GM23248 (cell line): ENCODE data around the gene GTF3A. TPM values are rescaled to one million over a fixed set of nuclear protein-coding genes. Genes with fewer than 3 reads are reported as not detected.
A peak's percentile ranks its signal among the peaks of the same experiment; 100 is the strongest.

Experiments
- DNase-seq: peaks from one replicate; pipeline ENCODE4 v3.0.0-alpha.2; 2015
- H2AFZ ChIP-seq: fragments of 200-600 bp; sonication (generic); 2 replicates; pipeline ENCODE4 v1.6.1; 2016; ENCODE audit warnings: antibody characterized with exemption
- H3F3A ChIP-seq: fragments of 200-600 bp; sonication (generic); 2 replicates; pipeline ENCODE4 v1.6.1; 2016; ENCODE audit warnings: mild to moderate bottlenecking, antibody characterized with exemption, mixed run types; ENCODE audit not compliant: insufficient read depth
- H3K27ac ChIP-seq: fragments of 200-600 bp; sonication (generic); 2 replicates; pipeline ENCODE4 v1.5.1; 2016; ENCODE audit warnings: mild to moderate bottlenecking
- H3K27me3 ChIP-seq: fragments of 200-600 bp; sonication (generic); replicated peaks from 2 replicates; pipeline ENCODE4 v1.6.1; 2016; ENCODE audit warnings: mild to moderate bottlenecking; ENCODE audit not compliant: insufficient read depth
- H3K36me3 ChIP-seq: fragments of 200-600 bp; sonication (generic); 2 replicates; pipeline ENCODE4 v1.6.1; 2016; ENCODE audit warnings: low read depth, mild to moderate bottlenecking
- H3K4me1 ChIP-seq: fragments of 200-600 bp; sonication (generic); 2 replicates; pipeline ENCODE4 v1.6.1; 2016; ENCODE audit warnings: mild to moderate bottlenecking; ENCODE audit not compliant: insufficient read depth
- H3K4me2 ChIP-seq: fragments of 200-600 bp; sonication (generic); one replicate; pipeline ENCODE4 v1.6.1; 2016; ENCODE audit warnings: mild to moderate bottlenecking; ENCODE audit not compliant: unreplicated experiment
- H3K4me3 ChIP-seq: fragments of 200-600 bp; sonication (generic); 2 replicates; pipeline ENCODE4 v1.5.1; 2016; ENCODE audit warnings: mild to moderate bottlenecking
- H3K79me2 ChIP-seq: fragments of 200-600 bp; sonication (generic); 2 replicates; pipeline ENCODE4 v1.6.1; 2016; ENCODE audit warnings: mild to moderate bottlenecking; ENCODE audit not compliant: insufficient read depth
- H3K9ac ChIP-seq: fragments of 200-600 bp; sonication (generic); 2 replicates; pipeline ENCODE4 v1.6.1; 2016; ENCODE audit warnings: mild to moderate bottlenecking
- H3K9me2 ChIP-seq: fragments of 200-600 bp; sonication (generic); 2 replicates; pipeline ENCODE4 v1.6.1; 2016; ENCODE audit warnings: mixed run types, mild to moderate bottlenecking, moderate library complexity; ENCODE audit not compliant: insufficient read depth
- H3K9me3 ChIP-seq: fragments of 200-600 bp; sonication (generic); one replicate; pipeline ENCODE4 v1.6.1; 2017; ENCODE audit warnings: low read depth
- H4K20me1 ChIP-seq: fragments of 200-600 bp; sonication (generic); 2 replicates; pipeline ENCODE4 v1.6.0; 2016; ENCODE audit not compliant: insufficient read depth
- EZH2 ChIP-seq: fragments of 200-600 bp; sonication (generic); IDR thresholded peaks from 2 replicates; pipeline ENCODE4 v1.6.1; 2018; ENCODE audit warnings: antibody characterized with exemption, mild to moderate bottlenecking; ENCODE audit not compliant: insufficient read depth, poor library complexity, severe bottlenecking
- EZH2phosphoT487 ChIP-seq: fragments of 200-600 bp; sonication (generic); IDR thresholded peaks from 2 replicates; pipeline ENCODE4 v1.6.1; 2018; ENCODE audit warnings: antibody characterized with exemption, moderate library complexity, mild to moderate bottlenecking, low read depth; ENCODE audit not compliant: insufficient read depth
- WGBS, 2 experiments: methylation state at CpG; one replicate each; pipeline ENCODE4 v1.1.6; 2015 to 2017; ENCODE audit warnings: low lambda C conversion rate in 2 of 2, low coverage in 1 of 2; ENCODE audit errors: missing lambda C conversion rate in 2 of 2; 5-methylcytosine and 5-hydroxymethylcytosine counted together
- in situ Hi-C: fragments of 300-500 bp; cut with MboI; formaldehyde crosslinking; loops from 2 replicates; pipeline ENCODE4 v1.15.0; 2020
- polyA plus RNA-seq: library from polyadenylated mRNA; unstranded; fragments of >200 nt; fragmentation: Nextera tagmentation; extraction: Ambion mirVana; gene quantifications from 2 replicates; pipeline ENCODE4 v1.2.1, GENCODE V29; 2016
- total RNA-seq: library from RNA; depleted of rRNA; stranded (reverse); fragments of >200 nt; shearing (Covaris generic); gene quantifications from 2 replicates; pipeline ENCODE4 v1.2.3, GENCODE V29; 2014

GTF3A gene
- total and polyA plus RNA-seq, 2 experiments from 2014 or later, result 86.2 to 163 TPM

DNA sequence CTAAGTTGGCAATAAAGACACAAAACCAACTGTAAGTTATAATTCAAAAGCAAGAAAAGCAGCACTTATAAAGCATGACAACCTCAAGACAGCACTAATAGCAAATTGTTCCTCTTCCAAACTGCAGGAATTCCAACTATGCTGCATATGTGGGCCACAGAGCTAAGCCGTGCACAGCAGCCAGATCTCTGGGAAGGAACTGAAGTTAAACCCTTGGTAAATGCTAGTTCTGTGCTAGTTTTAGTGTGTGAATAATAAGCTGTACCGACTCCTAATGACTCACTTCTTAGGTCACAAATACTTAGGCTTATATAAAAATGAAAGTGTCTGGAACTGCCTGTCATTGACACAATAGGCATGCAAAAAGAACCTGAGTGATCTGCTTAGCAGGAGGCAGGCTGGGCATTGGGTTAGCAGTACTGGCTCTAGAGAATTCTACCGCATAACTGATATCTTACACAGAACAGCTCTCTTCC, 21.2 kb upstream of the GTF3A start:
- Histone ChIP-seq H3K27ac (peak overlapping the region; percentile 33), H3K4me2 (peak overlapping the region; percentile 56), H4K20me1 (no peaks in the 10 kb centered on the region), H3K9me2 (no peaks in the 10 kb centered on the region), H3K4me3 (peak overlapping the region; percentile 28; the same call in 1 of the 2 replicates), H3K4me1 (peaks cover 16% of the 10 kb centered on the region), H3K27me3 (peaks cover 18% of the 10 kb centered on the region), H3F3A (peaks cover 18% of the 10 kb centered on the region; the same call in 1 of the 2 replicates), H3K36me3 (no peaks in the 10 kb centered on the region), H3K9ac (no peak overlapping the region), H3K9me3 (no peaks in the 10 kb centered on the region), H3K79me2 (no peaks in the 10 kb centered on the region), H2AFZ (peak overlapping the region; percentile 11; the same call in 1 of the 2 replicates)
- no peak for TF ChIP-seq EZH2phosphoT487
- no peak for TF ChIP-seq EZH2
- 7% methylated on average over 3 of the region's 3 CpGs for WGBS, 2 experiments
- in situ Hi-C loops, result no loop called here
- DNase-seq, result peak; percentile 79

DNA sequence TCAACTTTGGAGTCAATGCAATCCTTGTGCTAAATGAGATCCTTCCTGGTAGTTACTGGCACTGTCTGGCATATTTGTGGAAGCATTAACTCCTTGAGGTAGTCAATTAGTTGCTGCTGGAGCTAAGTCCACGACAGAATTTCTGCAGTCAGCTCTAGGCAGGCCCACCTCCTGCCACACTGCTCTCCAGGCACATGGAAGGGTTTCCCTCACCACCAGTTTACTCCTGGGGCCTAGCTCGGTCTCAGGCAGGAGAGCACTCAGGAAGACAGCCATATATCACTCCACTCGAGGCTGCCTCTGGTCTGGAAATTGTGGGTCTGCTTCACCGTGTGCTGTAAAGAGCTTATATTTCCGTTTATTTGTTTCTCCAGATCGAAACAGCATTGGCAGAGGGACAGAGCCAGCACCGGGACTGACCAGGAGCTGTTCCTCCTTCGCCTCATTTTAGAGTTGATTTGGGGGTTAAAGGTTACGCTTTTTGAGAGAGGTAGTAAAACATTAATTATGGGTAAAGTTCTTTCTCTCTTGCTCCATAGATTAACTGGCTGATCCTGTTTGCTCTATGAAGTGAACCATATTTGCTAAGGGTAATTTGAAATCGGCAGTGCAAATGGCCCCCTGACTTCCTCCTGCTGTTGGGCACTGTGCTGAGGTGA, 20.6 kb upstream of the GTF3A start:
- H3K4me2 ChIP-seq, result peak overlapping the region; percentile 56
- peaks cover 18% of the 10 kb centered on the region; the same call in 1 of the 2 replicates for H3F3A ChIP-seq
- H3K4me3 ChIP-seq, result peak overlapping the region; percentile 28; the same call in 1 of the 2 replicates
- H3K9me2 ChIP-seq, result no peaks in the 10 kb centered on the region
- no peaks in the 10 kb centered on the region for H3K36me3 ChIP-seq
- no peak for DNase-seq
- TF ChIP-seq EZH2phosphoT487 (no peak), EZH2 (no peak)
- no peaks in the 10 kb centered on the region for H4K20me1 ChIP-seq
- no peaks in the 10 kb centered on the region for H3K79me2 ChIP-seq
- H3K9ac ChIP-seq, result no peak overlapping the region
- H3K4me1 ChIP-seq, result peaks cover 16% of the 10 kb centered on the region
- peaks cover 23% of the 10 kb centered on the region for H3K27me3 ChIP-seq
- WGBS, 2 experiments, result 78 to 79% methylated on average over 10 of the region's 10 CpGs
- peak overlapping the region; percentile 33 for H3K27ac ChIP-seq
- in situ Hi-C loops, result no loop called here
- H2AFZ ChIP-seq, result peak overlapping the region; percentile 11; the same call in 1 of the 2 replicates
- H3K9me3 ChIP-seq, result no peaks in the 10 kb centered on the region

DNA sequence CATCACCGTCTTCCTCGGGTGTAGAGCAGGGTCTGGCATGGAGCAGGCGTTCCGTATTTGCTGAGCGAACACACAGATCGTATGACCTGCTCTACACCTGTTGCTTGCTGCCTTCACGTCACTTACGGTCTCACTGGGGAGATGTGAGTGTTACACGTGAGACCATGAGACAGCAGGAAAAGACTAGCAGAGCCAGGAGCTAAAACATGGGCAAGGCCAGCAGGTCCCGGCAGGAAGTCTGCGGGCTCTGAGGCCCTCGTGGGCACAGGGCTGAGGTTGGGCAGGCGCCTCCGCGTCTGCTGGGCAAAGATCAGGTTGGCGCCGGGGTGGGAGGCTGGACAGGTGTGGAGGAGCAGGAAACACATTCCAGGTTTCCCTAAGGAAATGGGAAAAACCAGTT, 19.7 kb upstream of the GTF3A start:
- Histone ChIP-seq H3K27me3 (peaks cover 28% of the 10 kb centered on the region), H3K27ac (no peak overlapping the region), H3K4me3 (no peak overlapping the region), H3K79me2 (no peaks in the 10 kb centered on the region), H3K9me3 (no peaks in the 10 kb centered on the region), H2AFZ (no peak overlapping the region), H3F3A (peaks cover 18% of the 10 kb centered on the region; the same call in 1 of the 2 replicates), H3K36me3 (no peaks in the 10 kb centered on the region), H3K9ac (no peak overlapping the region), H3K9me2 (no peaks in the 10 kb centered on the region), H3K4me1 (peaks cover 16% of the 10 kb centered on the region), H4K20me1 (no peaks in the 10 kb centered on the region), H3K4me2 (no peak overlapping the region)
- WGBS, 2 experiments, result 83 to 85% methylated on average over 17 of the region's 17 CpGs
- in situ Hi-C loops, result no loop called here
- no peak for DNase-seq
- TF ChIP-seq EZH2, result no peak
- no peak for TF ChIP-seq EZH2phosphoT487

DNA sequence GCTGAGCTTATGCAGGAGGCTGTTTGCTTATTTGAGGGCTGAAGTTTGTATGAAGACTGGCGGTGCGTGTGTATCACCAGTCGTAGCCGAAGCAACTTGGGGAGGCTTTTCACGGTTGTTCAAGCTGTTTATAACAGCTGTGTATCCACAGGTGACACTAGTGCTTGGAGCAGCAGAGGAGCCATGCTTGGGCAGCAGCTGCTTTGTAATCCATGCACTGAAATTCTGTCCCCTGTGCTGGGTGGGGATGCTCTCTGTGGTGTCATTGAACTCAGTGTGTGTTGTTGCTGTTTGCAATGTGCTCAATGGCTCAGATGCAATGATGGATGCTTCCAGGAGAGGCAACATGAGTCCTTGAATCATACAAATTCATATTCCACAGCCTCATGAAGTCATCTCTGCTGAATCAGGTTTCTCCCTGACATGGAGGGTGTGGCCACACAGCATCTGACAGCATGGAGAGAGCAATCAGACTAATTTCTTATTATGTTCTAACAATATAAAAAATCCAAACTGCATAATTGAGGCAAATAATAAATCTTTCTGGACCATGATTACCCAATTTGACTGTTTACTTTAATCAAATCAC, 18.8 kb upstream of the GTF3A start:
- peak; percentile 4 for DNase-seq
- TF ChIP-seq EZH2phosphoT487 (no peak), EZH2 (no peak)

More for the DNA sequence above, 18.8 kb upstream of the GTF3A start:
- H3K9me3 ChIP-seq, result no peaks in the 10 kb centered on the region
- peaks cover 34% of the 10 kb centered on the region for H3K27me3 ChIP-seq
- H3K9me2 ChIP-seq, result no peaks in the 10 kb centered on the region
- H3K4me3 ChIP-seq, result no peak overlapping the region
- H3K79me2 ChIP-seq, result no peaks in the 10 kb centered on the region
- H4K20me1 ChIP-seq, result no peaks in the 10 kb centered on the region
- H2AFZ ChIP-seq, result no peak overlapping the region
- H3K9ac ChIP-seq, result no peak overlapping the region
- peaks cover 16% of the 10 kb centered on the region for H3K4me1 ChIP-seq
- H3F3A ChIP-seq, result peaks cover 18% of the 10 kb centered on the region; the same call in 1 of the 2 replicates
- in situ Hi-C loops, result no loop called here
- H3K36me3 ChIP-seq, result no peaks in the 10 kb centered on the region
- H3K4me2 ChIP-seq, result no peak overlapping the region
- no peak overlapping the region for H3K27ac ChIP-seq
- 67 to 73% methylated on average over 5 of the region's 5 CpGs for WGBS, 2 experiments
